ENCODE measurements around the gene SLC26A2.
"Not testable (repeated sequence)": the region's sequence is repeated elsewhere in the genome, so short reads cannot be mapped to it uniquely, and the experiment has no call there.

- TF ChIP-seq CTCF (IDR thresholded peaks at IDR 0.05 in 4 of 5, conservative IDR thresholded peaks at IDR 0.05 in 1 of 5); POLR2A (IDR thresholded peaks at IDR 0.05): not testable (repeated sequence)
Observed at GRCh38 chr5:149942741-149943169, 17.8 kb upstream of the SLC26A2 start.
